ENCODE data around the gene ILKAP.

The ILKAP gene

DNA sequence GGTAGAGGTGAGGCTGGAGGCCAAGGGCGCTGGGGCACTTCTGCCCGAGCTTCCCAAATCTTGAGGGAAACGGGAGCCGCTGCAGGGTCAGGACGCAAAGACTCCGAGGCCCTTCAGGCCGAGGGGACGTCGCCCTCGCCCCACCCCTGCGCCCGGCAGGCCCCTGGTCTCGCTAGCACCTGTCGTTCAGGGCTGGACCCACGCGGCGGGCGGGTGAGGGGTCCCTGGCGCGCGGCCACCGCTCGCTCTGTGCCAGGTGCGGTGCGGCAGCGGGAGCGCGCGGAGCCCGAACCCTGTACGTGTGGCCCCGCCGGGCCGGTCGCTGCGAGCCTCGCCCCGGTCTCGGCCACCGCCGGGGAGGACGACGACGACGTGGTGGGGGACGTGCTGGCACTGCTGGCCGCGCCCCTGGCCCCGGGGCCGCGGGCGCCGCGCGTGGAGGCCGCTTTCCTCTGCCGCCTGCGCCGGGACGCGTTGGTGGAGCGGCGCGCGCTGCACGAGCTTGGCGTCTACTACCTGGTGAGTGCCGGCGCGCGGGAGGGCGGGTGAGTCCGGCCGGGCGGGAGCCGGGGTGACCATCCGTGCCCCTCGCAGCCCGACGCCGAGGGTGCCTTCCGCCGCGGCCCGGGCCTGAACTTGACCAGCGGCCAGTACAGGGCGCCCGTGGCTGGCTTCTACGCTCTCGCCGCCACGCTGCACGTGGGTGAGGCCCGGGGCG, 39.9 kb downstream of the ILKAP start:
- peak; percentile 35 for DNase-seq

DNA sequence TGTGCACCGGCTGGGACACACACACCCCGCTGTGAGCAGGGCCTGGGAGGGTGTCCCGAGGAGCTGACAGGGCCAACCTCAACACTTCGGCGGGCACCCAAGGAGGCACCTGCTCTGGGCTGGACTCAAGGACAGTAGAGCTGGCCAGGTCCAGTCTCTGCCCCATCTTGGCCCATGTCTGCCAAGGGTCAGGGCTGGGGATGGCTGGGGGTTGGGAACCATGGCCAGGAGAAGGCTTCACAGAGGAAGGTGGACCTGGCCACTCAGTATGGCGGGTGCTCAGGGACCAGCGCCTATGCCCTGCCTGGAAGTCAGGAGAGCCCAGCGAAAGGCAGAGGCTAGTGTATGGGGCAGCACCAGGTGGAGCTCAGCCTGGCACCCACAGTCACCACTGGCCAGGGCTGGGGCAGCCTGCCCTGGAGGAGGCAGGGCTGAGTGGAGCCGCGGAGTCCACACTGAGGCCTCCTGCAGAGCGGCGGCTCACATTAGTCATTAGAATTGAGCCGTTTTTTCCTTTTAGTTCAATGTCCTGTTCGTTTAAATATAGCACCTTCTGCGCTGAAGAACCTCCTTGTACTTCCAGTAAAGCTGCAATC, 40.6 kb downstream of the ILKAP start:
- DNase-seq: peak; percentile 48

- peak; percentile 50 for DNase-seq
Measured at GRCh38 chr2:238162251-238162845, 41.1 kb downstream of the ILKAP start.

DNA sequence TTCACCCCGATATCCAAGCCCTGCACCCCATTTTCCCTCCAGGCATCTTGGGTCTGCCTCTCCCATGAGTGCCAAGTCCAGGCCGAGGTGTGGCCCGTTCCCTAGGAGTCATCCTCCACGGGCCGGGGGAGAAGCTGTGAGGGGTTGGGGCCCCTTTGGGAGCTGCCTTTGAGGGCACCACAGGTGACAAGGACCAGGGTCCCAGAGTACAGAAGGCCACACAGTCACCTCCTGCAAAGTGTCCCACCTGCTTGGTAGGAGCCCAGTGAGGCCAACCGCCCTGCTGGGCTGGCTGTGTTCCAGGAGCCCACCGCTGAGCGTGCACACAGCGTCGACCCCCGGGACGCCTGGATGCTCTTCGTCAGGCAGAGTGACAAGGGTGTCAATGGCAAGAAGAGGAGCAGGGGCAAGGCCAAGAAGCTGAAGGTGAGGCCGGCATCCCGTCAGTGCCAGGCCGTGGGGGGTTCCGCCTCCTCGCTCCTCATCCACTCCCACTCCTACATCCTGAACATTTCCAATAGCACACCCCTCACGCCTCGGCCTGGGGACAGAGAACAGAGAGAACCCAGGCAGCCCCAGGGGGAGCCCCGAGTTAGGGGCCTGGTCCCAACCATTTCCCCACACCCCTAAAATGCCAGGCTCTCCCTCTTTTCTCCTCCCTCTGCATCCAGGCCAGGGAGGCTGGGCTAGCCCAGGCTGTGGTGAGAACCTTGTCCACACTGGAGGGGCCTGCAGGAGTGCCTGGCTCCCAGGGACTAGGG, 42.0 kb downstream of the ILKAP start:
- no peak for DNase-seq

DNA sequence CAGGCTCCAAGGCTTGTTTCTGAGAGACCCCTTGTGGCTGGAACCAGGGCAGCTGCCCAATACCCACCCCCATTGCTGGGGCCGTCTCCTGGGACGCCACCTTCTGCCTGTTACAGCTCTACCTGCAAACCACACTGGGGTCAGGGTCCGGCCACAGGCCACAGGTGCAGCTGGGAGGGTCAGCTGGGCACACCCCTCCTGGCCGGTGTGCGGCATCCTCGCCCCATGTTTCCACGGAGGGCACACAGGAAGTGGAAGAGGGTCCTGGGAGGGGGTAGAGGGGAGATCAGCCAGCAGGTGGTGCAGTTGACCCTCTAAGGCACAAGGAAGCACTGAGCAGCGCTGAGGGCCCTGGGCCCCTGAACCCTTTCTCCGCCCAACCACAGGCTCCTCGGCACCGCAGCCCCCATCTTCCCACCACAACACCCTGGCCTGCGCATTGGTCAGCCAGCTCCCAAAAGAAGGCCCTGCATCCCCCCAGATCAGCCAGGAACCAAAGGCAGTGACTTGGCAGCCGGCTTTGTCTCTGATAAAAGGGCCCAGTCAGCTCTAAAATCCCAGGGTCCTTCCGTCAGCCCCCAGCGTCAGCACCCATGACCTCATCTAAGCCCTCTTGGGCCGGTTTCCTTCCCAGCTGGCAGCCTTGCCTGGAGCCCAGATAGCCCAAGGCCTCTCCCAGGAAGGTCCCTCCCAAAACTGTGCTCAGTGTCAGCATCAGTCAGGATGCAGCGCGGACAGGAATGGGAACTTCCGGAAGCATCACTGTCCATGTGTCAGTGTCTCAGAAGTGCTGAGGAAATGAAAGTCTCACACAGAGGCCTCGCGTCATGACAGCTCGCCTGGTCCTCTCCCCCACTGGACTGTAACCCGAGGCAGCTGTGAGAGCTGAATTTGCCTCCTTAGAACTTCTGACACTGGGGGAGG, 43.0 kb downstream of the ILKAP start:
- peak; percentile 86 for DNase-seq

GRCh38 chr2:238159661-238160205, 43.8 kb downstream of the ILKAP start:
- DNase-seq: peak; percentile 58

- DNase-seq: peak; percentile 56
Measured at GRCh38 chr2:238159071-238159539, 44.4 kb downstream of the ILKAP start.

- peak; percentile 81 for DNase-seq
Measured at GRCh38 chr2:238158509-238159070, 44.9 kb downstream of the ILKAP start, which contains the start of gene ERFE. TSS of gene ERFE (plus strand) at chr2:238158970. CDS start at chr2:238159008, 38 bp downstream.

GRCh38 chr2:238158018-238158508, 45.4 kb downstream of the ILKAP start:
- DNase-seq: no peak

DNA sequence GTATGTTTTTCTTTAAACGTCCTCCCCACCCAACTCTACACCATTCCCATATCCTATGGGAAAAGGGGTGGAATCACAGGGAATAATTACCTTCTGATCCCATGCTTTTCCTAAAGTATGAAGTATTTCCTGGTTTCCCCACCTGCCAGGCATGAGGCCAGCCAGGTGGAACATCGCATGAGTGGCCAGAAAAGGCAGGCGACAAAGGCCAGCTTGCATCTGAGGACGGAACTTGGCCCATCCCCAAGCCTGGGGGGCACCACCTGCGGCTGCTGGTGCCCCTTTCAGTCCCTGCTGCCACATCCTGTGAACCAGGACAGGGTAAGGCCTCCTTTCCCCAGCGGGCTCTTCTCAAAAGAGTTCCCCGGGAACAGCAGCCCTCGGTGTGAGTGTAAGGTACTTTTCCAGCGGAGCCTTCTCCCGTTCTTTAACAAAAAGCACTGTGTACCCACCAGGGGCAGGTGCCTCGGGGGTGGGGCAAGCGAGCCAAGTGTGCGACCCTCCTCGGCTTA, 45.9 kb downstream of the ILKAP start:
- DNase-seq: no peak

GRCh38 chr2:238155761-238156694, 47.5 kb downstream of the ILKAP start:
- no peak for DNase-seq

DNA sequence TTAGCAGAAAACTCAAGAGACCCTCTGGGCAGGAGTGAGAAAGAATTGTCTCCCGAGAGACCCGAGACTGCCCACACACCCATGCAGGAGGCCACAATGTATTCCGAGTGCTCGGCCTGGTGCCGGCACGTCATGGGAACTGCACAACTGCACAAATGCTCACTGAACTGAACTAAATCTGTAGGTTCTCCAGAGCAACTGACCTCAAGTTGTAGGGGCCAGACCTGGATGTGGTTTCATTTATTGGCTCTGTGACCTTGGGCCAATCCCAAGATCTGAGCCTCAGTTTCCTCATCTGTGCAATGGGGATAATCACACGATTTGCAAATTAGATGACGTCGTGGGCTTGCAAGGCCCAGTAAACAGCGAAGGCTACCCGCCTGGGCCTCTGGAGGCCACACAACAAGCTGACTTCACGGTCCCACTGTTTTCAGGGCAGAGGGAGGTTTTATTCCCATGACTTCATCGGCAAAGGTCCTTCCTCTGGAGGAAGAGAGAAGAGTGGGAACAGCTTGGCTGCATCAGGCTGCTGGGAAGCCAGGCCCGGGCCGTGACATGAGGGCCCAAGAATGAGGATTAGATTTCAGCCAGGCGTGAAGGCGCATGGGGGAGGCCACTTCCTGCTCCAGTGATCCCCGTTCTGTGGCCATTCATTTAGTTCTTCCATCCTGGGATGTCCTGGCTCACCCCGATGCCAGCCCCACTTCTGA, 48.3 kb downstream of the ILKAP start:
- DNase-seq: no peak

GRCh38 chr2:238154570-238154969, 48.9 kb downstream of the ILKAP start:
- no peak for DNase-seq

DNA sequence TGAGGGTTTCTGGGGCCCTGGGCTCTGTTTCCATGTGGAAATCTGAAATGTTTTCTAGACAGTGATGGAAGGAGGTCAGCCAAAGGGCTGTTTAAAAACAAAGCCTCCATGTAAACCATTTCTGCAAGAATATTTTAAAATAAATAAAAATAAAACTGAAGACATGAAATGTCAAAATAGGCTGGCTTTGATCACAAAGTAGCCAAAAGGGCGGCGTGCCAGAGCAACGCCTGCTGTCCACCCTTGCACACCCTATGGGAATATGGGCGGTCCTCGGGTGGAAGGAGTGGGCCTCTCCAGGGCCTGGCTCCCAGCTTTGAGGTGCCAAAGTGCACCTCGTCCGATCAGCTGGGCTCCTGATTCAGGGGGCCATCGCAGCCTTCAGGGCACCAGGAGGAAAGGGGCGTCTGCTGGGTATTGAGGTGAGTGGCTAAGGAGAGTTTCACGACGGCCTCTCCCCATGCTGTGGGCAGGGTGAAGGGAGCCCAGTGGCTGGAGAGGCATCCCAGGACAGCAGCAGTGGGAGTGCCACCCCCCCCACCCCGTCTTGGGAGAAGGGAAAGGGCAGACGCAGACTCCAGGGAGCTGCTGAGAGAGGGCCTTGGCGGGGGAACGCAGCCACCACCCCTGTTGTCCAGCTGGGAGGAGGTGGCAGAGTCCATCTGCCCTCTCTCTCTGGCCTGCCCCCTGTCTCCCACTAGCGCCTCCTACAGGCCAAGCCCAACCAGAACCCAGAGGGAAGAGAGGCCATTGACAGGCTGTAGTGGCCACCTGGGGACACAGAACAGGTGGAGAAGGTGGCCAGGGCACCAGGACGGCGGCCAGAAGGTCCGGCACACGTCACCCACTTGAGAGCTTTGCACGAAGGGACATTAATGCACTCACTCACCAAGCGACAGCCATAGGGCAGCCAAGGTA, 50.5 kb downstream of the ILKAP start:
- DNase-seq: no peak

DNA sequence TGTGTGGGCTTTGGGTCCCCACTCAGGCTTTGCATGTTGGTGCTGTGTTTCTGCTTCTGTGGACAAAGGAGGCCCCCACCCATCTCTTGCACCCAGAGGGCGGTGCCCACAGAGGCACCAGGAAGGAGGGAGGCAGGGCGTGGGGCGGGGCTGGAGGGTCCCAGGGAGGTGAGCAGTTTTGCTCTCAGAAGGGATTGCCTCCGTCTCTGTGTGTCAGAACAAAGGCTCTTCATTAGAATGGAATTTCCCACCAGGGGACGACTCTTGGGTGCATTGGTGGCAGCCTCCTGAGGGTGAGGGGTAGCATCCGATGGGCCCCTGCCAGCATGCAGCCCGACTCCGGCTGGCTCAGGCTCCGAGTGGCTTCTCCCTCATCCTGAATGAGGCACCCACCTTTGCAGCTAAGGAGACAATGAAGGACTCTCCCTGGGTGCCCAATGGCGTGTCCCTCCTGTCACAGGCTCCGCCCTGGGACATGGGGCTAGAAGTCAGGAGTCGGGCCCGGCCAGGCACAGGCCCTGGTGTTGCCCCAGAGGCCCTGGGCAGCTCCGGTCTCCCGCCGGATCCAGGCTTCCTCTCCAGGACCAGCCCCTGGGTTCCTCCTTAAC, 51.8 kb downstream of the ILKAP start:
- DNase-seq: no peak

DNA sequence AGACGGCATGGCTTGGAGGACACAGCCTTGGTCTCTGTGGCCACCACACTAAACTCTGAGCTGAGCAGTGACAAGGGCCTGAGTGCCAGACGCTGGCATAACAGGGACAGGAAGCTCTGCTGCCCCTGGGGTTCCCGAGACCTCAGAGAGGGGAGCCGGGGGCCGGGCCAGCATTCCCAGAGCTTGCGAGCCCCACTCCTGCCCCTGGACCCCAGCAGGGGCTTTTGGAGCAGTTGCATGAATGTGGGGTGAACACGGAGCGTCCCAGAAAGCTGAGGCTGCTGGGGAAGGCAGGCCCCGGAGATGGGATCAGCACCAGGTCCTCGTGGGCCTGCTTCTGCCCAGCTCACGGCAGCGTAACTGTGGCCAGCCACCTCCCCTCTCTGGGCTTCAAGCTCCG, 52.3 kb downstream of the ILKAP start:
- no peak for DNase-seq

DNA sequence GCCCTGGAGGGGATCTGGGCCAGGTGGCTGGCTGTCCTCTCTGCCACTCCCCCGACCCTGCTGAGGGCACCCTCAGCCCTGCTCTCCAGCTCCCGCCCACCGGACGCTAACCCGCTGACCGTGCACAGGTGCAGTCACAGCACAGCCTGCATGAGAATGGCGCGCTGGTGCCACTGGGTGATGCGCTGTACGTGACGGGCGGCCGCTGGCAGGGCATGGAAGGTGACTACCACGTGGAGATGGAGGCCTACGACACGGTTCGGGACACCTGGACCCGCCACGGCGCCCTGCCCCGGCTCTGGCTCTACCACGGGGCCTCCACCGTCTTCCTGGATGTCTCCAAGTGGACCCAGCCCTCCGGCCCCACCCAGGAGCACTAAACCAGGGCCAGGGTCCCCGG, 52.8 kb downstream of the ILKAP start:
- DNase-seq: no peak
